GM21576 (cell line): ENCODE data around the gene CEP85L.

Experiments used
- ATAC-seq: cut with Tn5 transposase; IDR thresholded peaks from one replicate; pipeline ENCODE4 v1.9.1; 2021; ENCODE audit warnings: mild to moderate bottlenecking, moderate library complexity; ENCODE audit not compliant: unreplicated experiment

The CEP85L gene

GRCh38 chr6:118661831-118662230, 10.4 kb upstream of the CEP85L start:
- ATAC-seq, result no peak

- no peak for ATAC-seq
These were observed 8.8 kb upstream of the CEP85L start for GRCh38 chr6:118660218-118660569.

- ATAC-seq, result no peak
These were observed 8.3 kb upstream of the CEP85L start for GRCh38 chr6:118659513-118660217.

DNA sequence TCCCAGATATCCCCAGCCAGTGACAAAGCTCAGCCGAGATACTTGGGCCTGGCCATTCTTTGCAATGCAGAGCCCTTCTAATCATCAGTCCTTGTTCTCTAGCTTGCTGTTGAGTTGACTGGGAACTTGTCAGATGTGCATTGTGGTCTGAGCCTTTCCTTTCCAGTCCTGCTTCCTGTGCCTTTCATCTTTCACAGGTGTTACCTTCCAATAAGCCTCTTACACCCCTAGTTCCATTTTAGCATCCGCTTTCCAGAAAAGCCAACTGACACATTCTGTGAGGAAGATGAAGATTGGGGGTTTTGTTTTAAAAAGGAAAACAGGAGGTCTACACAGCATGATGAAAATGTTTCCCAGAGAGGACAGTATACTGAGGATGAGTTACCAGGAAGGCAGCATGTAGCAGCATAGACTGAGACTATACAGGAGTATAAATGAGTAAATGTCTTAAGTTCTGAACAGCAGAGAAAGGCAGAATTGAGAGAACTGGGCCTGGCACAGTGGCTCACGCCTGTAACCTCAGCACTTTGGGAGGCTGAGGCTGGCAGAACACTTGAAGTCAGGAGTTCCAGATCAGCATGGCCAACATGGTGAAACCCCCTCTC, 5.6 kb upstream of the CEP85L start:
- no peak for ATAC-seq

DNA sequence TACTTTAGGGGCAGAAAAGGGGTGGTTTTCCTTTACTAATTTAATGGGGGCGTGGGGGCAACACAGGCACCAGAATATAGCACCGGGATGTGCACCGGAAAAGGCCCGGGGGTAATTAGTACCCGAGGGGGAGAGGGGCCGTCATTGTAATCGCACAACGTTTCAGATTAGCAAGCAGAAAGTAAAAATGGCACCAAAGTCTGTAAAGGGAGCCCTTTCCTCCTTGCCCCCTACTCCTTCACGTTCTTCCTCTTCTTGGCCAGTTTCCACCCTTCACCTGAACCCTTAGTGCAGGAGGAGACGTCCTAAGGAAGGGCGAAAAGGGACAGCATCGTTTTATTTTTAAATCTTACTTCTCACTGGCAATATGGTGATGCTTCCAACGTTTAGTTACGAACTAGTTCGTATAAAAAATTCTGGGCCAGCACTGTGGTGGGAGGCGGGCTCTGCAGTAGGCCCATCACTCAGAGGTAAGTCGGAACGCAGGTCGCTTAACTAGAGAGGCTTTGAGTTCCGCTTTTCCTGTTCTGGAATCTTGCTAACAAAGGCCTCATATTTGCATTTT, 742 bp upstream of the CEP85L start:
- ATAC-seq, result no peak

GRCh38 chr6:118650582-118651281, 659 bp downstream of the CEP85L start:
- peak; percentile 49 for ATAC-seq

- no peak for ATAC-seq
These were observed 1.3 kb downstream of the CEP85L start for GRCh38 chr6:118649918-118650581.

DNA sequence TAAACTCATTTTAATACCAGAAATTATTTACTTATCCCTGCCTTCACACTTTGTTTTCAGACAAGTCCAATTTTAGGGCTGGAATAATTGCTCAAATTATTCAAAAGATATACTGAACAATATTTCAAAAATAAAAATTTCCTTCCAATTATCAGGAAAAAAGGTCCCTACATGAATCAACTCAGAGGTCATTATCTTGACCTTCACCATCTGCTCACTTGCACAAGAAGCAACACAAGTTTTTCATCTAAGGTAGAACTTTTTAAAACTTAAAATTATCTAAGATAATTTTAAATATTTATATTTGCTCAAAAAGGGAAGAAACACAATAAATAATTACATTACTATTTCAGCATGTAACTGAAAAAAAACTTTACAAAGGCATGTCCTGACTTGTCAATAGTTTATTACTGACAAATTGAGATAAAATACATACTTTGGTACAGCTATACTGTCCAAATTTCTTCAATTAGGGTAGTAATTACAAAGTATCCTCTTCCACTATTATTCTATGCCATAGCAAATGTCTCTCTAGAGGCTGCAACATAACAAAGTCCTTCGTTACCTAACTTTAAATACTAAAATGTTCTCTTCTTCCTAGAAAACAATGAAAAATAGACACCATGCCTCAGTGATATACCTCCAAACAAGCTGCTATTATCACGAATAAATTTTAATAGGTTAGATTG, 2.4 kb downstream of the CEP85L start:
- no peak for ATAC-seq

DNA sequence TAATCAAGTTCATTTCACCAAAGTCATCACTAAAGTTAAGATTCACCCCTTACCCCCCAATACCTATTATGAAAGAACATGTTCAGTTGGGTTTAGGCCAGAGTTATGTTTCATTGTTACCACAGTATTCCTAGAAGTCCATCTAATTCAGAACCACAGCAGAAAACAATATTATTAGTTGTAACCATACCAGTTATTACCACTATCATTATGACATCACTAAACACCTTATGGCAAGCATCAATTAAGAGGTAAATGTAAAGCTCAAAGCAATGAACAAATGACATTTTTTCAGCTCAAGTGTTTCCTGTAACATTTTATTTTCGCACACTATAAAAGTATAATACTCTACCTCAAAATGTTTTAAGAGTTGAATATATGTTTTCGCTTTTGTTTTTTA, 4.4 kb downstream of the CEP85L start:
- ATAC-seq, result no peak

DNA sequence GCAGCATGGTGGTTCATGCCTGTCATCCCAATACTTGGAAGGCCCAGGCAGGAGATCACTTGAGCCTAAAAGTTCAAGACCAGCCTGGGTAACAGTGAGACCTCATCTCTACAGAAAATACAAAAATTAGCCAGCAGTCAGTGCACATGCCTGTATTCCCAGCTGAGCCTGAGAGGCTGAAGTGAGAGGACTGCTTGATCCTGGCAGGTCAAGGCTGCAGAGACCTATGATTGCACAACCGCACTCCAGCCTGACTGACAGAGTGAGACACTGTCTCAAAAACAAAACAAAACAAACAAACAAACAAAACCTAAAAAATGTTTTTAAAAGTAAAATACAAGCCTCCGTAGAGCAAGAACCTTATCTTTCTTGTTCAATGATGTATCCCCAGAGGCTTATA, 6.0 kb downstream of the CEP85L start:
- ATAC-seq, result no peak

DNA sequence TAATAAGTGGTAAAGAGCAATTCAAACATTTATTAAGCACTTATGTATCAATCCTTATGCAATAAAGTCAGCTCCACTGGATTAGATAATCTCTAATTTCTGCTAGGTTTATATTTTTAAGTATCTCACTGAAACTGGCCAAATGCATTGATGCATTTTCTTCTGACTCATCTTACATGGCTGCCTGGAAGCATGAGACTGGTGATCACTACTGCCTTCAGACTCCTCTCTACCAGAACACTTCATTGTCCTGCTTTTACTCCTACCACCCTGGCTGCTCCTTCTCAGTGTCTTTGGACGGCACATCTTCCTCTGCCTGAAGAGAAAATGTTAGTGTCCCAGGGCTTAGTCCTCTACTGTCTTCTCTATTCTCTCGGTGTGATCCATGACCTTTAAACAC, 7.4 kb downstream of the CEP85L start:
- ATAC-seq, result no peak

- no peak for ATAC-seq
These were observed 10.3 kb downstream of the CEP85L start for GRCh38 chr6:118641042-118641441.

DNA sequence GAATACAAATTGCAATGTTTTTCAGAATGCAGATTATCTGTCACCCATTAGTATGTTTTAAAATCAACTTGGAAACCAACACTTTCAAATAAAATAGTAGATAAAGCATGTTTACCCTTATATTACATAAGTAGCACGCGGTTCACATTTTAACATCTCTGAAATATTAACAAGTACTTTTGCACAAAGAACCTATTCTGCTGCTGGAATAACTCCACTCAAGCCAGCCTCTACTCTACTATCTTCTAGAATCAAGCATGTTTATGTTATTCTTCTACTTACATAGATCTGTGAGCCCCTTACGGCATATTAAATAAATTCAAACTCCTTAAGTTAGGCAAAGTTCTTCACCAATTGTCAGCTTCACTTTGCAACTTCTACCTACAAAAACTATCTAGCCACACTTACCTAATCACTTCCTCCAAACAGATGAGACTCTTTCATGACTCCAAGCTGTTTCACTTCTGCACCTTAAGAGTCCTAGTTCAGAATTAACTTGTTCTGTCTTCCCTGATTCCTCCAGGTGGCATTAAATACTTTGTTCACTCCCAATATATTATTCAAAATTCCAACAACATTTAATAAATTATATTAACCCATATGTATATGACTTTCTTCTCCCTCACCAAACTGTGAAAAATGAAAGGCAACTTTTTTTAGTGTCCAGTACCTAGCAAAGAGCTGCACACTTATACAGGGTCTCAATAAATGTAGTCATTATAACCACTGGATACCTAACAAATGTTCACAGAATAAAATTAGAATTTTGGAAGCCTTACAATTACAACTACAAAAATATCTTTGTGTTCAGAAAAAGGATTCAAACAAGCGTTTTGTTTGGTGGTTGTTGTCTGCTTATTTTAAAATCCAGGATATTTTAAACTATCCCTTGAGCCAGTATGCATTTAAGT, 12.1 kb downstream of the CEP85L start:
- peak; percentile 89 for ATAC-seq

- ATAC-seq, result no peak
These were observed 13.1 kb downstream of the CEP85L start for GRCh38 chr6:118638288-118638687.

- ATAC-seq, result no peak
These were observed 15.3 kb downstream of the CEP85L start for GRCh38 chr6:118635909-118636735.

- no peak for ATAC-seq
These were observed 19.0 kb downstream of the CEP85L start for GRCh38 chr6:118632359-118632758.

DNA sequence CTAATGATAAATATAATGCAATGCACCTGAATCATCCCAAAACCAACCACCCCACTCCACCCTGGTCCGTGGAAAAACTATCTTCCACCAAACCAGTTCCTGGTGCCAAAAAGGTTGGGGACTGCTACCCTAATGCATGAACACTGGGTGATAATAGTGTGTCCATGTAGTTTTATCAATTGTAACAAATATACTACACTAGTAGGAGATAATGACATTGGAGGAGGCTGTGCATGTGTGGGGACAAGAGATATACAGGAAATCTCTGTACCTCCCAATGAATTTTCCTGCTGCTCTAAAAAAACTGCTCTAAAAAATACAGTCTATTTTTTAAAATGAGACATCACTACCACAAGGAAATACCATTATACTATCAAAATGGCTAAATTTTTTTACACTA, 20.5 kb downstream of the CEP85L start:
- ATAC-seq, result no peak

DNA sequence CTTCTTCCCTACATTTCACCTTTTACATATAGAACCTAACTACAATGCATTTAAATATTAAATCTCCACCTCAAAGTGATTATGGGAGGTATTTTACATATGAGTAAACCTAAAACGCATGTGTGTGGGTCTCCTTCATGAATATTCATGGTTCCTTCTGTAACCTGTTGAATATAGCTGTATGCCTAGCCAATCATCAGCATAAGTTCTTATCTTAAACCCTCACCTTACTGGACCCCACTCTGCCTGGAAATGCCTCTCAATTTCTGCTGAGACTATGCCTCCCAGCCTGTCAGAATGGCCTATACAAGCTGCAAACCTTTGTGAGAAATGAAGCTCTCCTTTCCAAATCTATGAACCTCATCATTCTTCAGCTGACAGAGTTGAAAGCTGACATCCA, 21.3 kb downstream of the CEP85L start:
- no peak for ATAC-seq

DNA sequence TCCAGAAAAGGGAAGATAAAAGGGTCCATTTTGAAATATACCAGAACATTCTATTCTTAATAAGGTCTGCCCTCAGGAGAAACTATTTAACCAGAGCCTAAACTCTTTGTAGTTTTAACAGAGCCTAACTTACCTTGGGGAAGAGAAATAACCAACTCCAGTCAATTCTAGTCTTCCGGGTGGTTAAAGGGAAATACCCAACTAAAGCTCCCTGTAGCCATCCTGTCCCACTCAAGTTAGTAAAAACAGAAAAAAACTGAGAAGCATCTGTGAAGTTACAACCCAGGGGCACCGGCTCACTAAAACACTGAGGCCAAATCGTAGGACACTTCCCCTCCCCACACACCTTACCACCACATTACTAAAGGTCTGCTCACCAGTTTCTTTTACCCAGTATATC, 23.7 kb downstream of the CEP85L start:
- ATAC-seq, result no peak
